ENCODE results near the gene TARS3. TPM values are rescaled to one million over a fixed set of nuclear protein-coding genes. Genes with fewer than 3 reads are reported as not detected.

Gene TARS3
- total and polyA plus RNA-seq, 7 donors, result 2.3 to 31.9 (median 20.2) TPM

DNA sequence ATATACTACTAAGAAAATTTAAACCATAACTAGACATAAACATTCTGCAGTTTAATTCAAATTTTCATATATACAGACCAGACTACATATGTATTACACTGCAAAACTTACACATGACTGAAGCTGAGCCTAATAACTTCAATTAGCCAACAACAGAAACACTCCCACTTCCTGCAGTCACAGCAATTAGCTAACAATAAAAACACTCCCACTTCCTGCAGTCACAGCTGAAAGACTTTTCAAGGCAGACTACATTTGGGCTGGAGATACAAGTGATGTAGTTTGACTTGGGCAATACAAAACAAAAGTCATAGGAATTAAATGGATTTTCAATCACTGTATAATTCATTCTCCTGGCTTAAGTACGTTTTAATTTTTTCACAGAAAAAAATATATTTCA, 82.4 kb downstream of the TARS3 start:
- 15 to 52% methylated on average over 1 of the region's 1 CpG for WGBS, 2 donors
- intact Hi-C loops (cut with DNase I), result loop anchor here (5.0 to 10.0 kb wide), 2 partner anchors 100 to 137 kb away; no protein-coding TSS in a partner anchor
- Histone ChIP-seq H3K4me3 (no peak overlapping the region), H3K4me1 (peaks cover 0 to 11% (median 5%) of the 10 kb centered on the region in 4 donors), H3K9me3 (no peaks in the 10 kb centered on the region), H3K27ac (peak overlapping the region in 3 of 4 donors; percentile 29 to 40 (median 34)), H3K36me3 (peaks cover 14 to 70% (median 23%) of the 10 kb centered on the region in 4 donors), H3K27me3 (no peaks in the 10 kb centered on the region)
- TF ChIP-seq POLR2A (IDR thresholded peaks at IDR 0.05) (no peak), POLR2AphosphoS5 (IDR thresholded peaks at IDR 0.05) (peak in 1 of 4 donors; percentile 49)
- no peak for DNase-seq

DNA sequence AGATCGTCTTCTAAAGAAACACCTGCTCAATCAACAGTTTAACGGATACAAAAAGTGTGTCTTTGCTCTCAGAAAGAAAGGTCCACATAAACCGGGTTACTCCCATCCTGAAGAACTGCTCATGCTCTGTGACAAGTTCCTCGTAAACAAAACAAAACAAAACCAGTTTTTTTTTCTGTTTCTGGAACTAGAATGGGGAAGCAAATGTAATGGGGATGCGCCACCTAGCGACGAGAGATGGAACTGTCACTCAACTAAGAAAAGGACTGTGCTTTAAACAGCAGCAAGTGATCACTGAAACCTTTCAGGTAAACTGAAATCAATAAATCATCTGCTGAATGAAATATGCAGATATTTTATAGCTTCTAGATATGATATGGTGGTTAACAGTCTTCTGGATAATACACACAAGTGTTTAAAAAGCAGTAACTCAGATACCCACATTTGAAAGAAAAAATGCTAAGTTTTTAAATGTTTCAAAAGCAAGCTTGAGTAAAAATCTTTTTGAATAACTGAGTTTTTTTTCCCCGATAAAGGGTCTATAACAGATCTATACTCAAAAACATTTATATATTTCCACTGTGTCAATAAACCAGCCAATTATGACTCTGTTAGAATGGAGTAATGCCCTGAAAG, 83.0 kb downstream of the TARS3 start:
- TF ChIP-seq, protein P1, sequence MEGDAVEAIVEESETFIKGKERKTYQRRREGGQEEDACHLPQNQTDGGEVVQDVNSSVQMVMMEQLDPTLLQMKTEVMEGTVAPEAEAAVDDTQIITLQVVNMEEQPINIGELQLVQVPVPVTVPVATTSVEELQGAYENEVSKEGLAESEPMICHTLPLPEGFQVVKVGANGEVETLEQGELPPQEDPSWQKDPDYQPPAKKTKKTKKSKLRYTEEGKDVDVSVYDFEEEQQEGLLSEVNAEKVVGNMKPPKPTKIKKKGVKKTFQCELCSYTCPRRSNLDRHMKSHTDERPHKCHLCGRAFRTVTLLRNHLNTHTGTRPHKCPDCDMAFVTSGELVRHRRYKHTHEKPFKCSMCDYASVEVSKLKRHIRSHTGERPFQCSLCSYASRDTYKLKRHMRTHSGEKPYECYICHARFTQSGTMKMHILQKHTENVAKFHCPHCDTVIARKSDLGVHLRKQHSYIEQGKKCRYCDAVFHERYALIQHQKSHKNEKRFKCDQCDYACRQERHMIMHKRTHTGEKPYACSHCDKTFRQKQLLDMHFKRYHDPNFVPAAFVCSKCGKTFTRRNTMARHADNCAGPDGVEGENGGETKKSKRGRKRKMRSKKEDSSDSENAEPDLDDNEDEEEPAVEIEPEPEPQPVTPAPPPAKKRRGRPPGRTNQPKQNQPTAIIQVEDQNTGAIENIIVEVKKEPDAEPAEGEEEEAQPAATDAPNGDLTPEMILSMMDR (IDR thresholded peaks at IDR 0.05), result peak; percentile 87 to 93 (median 88)
- TF ChIP-seq EP300 (IDR thresholded peaks at IDR 0.05) (no peak), POLR2A (IDR thresholded peaks at IDR 0.05) (no peak), POLR2AphosphoS5 (IDR thresholded peaks at IDR 0.05) (peak in 1 of 4 donors; percentile 26)
- H3K4me1 ChIP-seq, result peaks cover 0 to 11% (median 5%) of the 10 kb centered on the region in 4 donors
- WGBS, 2 donors, result 18 to 23% methylated on average over 8 of the region's 8 CpGs
- DNase-seq, result peak; percentile 77
- no peak overlapping the region for H3K4me3 ChIP-seq
- peak overlapping the region in 3 of 4 donors; percentile 27 to 40 (median 29) for H3K27ac ChIP-seq
- H3K36me3 ChIP-seq, result peaks cover 14 to 63% (median 21%) of the 10 kb centered on the region in 4 donors
- no peaks in the 10 kb centered on the region for H3K9me3 ChIP-seq
- intact Hi-C loops (cut with DNase I), result loop anchor here (5.0 to 10.0 kb wide), 2 partner anchors 99 to 136 kb away; no protein-coding TSS in a partner anchor
- no peaks in the 10 kb centered on the region for H3K27me3 ChIP-seq

DNA sequence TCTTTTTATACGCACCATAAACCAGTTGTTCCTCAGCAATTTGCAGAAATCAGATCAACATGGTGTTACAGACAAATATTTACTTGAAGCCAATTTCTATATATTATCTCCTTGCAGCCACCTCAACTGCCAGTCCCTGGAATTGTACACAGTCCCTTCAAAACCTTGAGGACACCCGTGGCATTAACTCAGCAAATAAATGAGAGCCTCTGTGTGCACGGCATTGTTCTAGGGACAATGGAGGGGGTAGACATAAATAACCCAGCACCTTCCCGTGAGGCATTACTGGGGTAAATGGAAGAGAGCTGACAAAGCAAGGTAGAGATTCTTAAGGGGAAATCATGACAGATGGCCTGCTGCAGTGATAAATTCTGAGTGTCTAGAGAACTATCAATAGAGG, 84.6 kb downstream of the TARS3 start:
- H3K36me3 ChIP-seq, result peaks cover 7 to 47% (median 11%) of the 10 kb centered on the region in 4 donors
- H3K4me3 ChIP-seq, result no peak overlapping the region
- no peak for TF ChIP-seq POLR2AphosphoS5 (IDR thresholded peaks at IDR 0.05)
- TF ChIP-seq POLR2A (IDR thresholded peaks at IDR 0.05), result no peak
- no peak for TF ChIP-seq EP300 (IDR thresholded peaks at IDR 0.05)
- no peaks in the 10 kb centered on the region for H3K27me3 ChIP-seq
- no peaks in the 10 kb centered on the region for H3K9me3 ChIP-seq
- intact Hi-C loops (cut with DNase I), result loop anchor here (5.0 to 10.0 kb wide), 2 partner anchors 97 to 135 kb away; no protein-coding TSS in a partner anchor
- peaks cover 0 to 11% (median 5%) of the 10 kb centered on the region in 4 donors for H3K4me1 ChIP-seq
- no peak for DNase-seq
- H3K27ac ChIP-seq, result no peak overlapping the region
- 69 to 86% methylated on average over 4 of the region's 4 CpGs for WGBS, 2 donors

DNA sequence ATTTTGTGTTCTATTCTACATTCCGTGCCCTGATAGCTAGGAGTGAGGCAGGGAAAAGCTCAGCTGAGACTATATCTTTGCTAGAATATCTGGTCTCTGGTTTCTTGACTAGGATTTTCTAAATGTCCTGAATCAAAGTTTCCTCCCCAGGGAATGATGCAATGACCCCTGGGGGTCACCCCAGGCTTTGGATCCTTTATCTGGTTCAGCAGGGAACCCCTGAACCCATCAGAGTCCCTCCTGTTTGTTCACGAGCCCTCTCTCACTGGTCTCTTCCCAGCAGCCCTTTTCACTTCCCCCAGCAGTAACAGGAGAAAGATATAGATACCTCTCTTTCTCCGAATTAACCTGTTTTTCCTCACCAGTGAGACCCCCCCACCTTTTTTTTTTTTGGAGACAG, 86.4 kb downstream of the TARS3 start:
- H3K4me1 ChIP-seq, result peaks cover 0 to 11% (median 5%) of the 10 kb centered on the region in 4 donors
- H3K27me3 ChIP-seq, result no peaks in the 10 kb centered on the region
- peaks cover 0 to 35% (median 0%) of the 10 kb centered on the region in 4 donors for H3K36me3 ChIP-seq
- no peaks in the 10 kb centered on the region for H3K9me3 ChIP-seq
- H3K4me3 ChIP-seq, result no peak overlapping the region
- 41 to 79% methylated on average over 3 of the region's 3 CpGs for WGBS, 2 donors
- TF ChIP-seq, protein P1 (IDR thresholded peaks at IDR 0.05), result no peak
- TF ChIP-seq POLR2A (IDR thresholded peaks at IDR 0.05) (no peak), POLR2AphosphoS5 (IDR thresholded peaks at IDR 0.05) (no peak), EP300 (IDR thresholded peaks at IDR 0.05) (no peak)
- no peak overlapping the region for H3K27ac ChIP-seq
- DNase-seq, result no peak
- intact Hi-C loops (cut with DNase I), result no loop called here

DNA sequence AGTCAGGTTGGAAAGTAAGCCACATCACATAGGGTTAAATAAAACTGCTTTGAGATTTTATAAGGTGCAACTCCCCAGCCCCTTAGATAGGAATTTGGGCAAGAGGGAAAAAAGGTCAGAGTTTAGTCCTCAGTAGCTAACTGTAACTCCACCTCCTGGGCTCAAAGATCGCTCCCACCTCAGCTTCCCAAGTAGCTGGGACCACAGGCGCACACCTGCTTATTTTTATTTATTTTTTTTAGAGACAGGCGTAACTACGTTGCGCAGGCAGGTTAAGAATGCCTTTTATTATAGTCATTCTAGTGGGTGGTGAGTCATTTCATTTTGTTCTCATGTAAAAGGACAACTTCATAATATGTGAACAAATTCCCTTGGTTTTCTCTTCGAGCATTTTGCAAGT, 86.8 kb downstream of the TARS3 start:
- no peak for DNase-seq
- Histone ChIP-seq H3K36me3 (peaks cover 0 to 35% (median 0%) of the 10 kb centered on the region in 4 donors), H3K4me1 (peaks cover 0 to 11% (median 5%) of the 10 kb centered on the region in 4 donors), H3K9me3 (no peaks in the 10 kb centered on the region), H3K27ac (no peak overlapping the region), H3K4me3 (no peak overlapping the region), H3K27me3 (no peaks in the 10 kb centered on the region)
- TF ChIP-seq POLR2AphosphoS5 (IDR thresholded peaks at IDR 0.05) (no peak), POLR2A (IDR thresholded peaks at IDR 0.05) (no peak), EP300 (IDR thresholded peaks at IDR 0.05) (no peak)
- TF ChIP-seq, protein P1 (IDR thresholded peaks at IDR 0.05), result no peak
- 18 to 69% methylated on average over 6 of the region's 6 CpGs for WGBS, 2 donors
- intact Hi-C loops (cut with DNase I), result no loop called here

Measured in sigmoid colon (tissue), 7 donors.